Esophagus squamous epithelium (tissue), 4 donors: ENCODE data around the gene TAF5.
"Not testable (repeated sequence)": the region's sequence is repeated elsewhere in the genome, so short reads cannot be mapped to it uniquely, and the experiment has no call there.

Experiments
- POLR2A ChIP-seq, 4 donors: fragments of 450-650 bp; IDR thresholded peaks; one replicate each; pipeline ENCODE4 v1.6.1; 2017; ENCODE audit warnings: antibody characterized with exemption in 4 of 4, mild to moderate bottlenecking in 4 of 4, moderate library complexity in 3 of 4
- TF ChIP-seq, protein P1 (sequence below), 6 experiments: fragments of 450-650 bp in 4 of 6; fragments of 200-600 bp in 2 of 6; sonication (generic) in 2 of 6; IDR thresholded peaks; one replicate each; pipeline ENCODE4 v1.5.1; 2016 to 2019; ENCODE audit warnings: antibody characterized with exemption in 6 of 6, mild to moderate bottlenecking in 4 of 6, moderate library complexity in 4 of 6

DNA sequence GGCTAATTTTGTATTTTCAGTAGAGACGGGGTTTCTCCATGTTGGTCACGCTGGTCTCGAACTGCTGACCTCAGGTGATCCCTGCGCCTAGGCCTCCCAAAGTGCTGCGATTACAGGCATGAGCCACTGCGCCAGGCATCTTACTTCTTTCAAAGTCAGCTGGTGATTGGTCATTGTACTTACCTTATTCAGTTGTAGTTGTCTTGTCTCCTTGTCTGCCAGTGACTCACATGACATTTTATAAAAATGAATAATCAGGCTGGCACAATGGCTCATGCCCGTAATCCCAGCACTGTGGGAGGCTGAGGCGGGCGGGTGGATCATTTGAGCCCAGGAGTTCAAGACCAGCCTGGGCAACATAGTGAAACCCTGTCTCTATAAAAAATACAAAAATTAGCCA lies 7.0 kb upstream of the TAF5 start:
- TF ChIP-seq, protein P1, sequence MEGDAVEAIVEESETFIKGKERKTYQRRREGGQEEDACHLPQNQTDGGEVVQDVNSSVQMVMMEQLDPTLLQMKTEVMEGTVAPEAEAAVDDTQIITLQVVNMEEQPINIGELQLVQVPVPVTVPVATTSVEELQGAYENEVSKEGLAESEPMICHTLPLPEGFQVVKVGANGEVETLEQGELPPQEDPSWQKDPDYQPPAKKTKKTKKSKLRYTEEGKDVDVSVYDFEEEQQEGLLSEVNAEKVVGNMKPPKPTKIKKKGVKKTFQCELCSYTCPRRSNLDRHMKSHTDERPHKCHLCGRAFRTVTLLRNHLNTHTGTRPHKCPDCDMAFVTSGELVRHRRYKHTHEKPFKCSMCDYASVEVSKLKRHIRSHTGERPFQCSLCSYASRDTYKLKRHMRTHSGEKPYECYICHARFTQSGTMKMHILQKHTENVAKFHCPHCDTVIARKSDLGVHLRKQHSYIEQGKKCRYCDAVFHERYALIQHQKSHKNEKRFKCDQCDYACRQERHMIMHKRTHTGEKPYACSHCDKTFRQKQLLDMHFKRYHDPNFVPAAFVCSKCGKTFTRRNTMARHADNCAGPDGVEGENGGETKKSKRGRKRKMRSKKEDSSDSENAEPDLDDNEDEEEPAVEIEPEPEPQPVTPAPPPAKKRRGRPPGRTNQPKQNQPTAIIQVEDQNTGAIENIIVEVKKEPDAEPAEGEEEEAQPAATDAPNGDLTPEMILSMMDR (IDR thresholded peaks at IDR 0.05): not testable (repeated sequence)
- TF ChIP-seq POLR2A (IDR thresholded peaks at IDR 0.05): not testable (repeated sequence)
